ENCODE data around the gene CHST3.

The CHST3 gene

DNA sequence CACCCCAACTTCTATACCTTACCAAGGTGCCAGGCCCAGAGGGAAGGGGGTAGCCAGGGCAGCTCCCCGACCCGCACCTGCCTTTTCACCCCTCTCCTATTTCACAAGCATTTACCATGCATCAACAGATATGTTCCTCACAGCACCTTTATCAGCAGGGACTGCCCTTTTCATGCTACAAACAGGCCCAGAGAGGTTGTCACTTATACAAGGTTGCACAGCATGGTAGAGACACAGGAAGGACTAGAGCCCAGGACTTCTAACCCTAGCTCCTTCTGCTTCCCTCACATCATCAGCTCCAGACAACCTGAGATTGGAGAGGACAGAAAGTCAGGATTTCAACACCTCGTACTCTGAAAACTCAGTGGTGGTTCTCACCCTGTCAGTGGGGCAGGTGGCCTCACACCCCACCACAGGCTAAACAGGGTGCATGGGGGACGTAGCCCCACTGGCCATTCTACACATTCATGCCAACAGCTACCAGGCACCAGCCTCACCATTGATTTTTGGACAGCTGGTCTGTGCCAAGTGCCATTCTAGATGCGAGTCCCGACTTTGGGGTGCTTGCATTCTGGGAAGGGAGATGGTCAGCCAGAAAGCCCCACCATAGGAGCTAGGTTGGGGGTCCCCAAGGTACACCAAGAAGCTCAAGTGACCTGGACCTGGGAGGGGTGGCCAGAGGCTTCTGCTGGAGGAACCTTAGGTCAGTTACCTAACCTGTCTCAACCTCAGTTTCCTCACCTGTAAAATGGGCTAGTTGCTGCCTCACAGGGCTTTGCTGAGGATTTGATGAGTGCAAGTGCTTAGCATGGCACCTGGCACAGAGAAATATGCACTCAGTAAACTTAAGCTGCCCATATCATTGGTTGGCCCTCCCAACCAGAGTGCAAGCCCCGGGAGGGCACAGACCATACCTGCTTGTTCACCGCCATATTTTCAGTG lies 38.4 kb downstream of the CHST3 start:
- H2AFZ ChIP-seq (ENCODE audit: low read depth), result no peak overlapping the region
- H3K4me2 ChIP-seq, result no peak overlapping the region
- no peaks in the 10 kb centered on the region for H3K79me2 ChIP-seq (ENCODE audit: insufficient read depth, low read depth)
- H3K36me3 ChIP-seq (ENCODE audit: insufficient read depth), result no peaks in the 10 kb centered on the region
- H3K9ac ChIP-seq, result no peak overlapping the region
- no peak overlapping the region for H3K27ac ChIP-seq
- no peaks in the 10 kb centered on the region for H3K27me3 ChIP-seq (ENCODE audit: insufficient read depth, low read depth)
- H3K4me3 ChIP-seq (IDR thresholded peaks at IDR 0.05; ENCODE audit: insufficient read depth, low read depth, low read length), result no peak overlapping the region
- H3K4me1 ChIP-seq (ENCODE audit: low read depth, poor library complexity, severe bottlenecking), result no peaks in the 10 kb centered on the region
- TF ChIP-seq, protein P1, sequence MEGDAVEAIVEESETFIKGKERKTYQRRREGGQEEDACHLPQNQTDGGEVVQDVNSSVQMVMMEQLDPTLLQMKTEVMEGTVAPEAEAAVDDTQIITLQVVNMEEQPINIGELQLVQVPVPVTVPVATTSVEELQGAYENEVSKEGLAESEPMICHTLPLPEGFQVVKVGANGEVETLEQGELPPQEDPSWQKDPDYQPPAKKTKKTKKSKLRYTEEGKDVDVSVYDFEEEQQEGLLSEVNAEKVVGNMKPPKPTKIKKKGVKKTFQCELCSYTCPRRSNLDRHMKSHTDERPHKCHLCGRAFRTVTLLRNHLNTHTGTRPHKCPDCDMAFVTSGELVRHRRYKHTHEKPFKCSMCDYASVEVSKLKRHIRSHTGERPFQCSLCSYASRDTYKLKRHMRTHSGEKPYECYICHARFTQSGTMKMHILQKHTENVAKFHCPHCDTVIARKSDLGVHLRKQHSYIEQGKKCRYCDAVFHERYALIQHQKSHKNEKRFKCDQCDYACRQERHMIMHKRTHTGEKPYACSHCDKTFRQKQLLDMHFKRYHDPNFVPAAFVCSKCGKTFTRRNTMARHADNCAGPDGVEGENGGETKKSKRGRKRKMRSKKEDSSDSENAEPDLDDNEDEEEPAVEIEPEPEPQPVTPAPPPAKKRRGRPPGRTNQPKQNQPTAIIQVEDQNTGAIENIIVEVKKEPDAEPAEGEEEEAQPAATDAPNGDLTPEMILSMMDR (conservative IDR thresholded peaks at IDR 0.05; ENCODE audit: low read depth, low read length), result no peak
- H4K20me1 ChIP-seq (ENCODE audit: insufficient read depth), result no peaks in the 10 kb centered on the region

DNA sequence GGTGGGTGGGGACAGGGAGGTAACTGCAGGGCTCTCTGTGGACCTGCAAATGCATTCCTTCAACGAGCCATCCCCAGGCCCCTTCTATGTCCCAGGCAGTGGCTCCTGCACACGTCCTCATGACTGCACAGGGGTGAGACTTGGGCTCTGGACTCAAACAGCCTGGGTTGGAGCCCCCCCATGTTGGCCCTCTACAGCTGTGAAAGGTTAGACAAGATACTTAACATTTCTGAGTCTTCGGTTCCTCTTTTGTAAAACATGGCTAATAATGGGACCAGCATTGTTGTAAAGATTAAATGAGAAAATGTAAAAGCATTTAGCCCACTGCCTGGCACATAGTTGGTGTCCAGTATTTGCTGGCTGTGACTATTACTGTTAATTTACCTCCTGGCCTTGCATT lies 41.8 kb downstream of the CHST3 start:
- TF ChIP-seq, protein P1 (conservative IDR thresholded peaks at IDR 0.05; ENCODE audit: low read depth, low read length), result no peak
- Histone ChIP-seq H3K4me1 (ENCODE audit: low read depth, poor library complexity, severe bottlenecking) (no peaks in the 10 kb centered on the region), H3K9ac (no peak overlapping the region), H4K20me1 (ENCODE audit: insufficient read depth) (no peaks in the 10 kb centered on the region), H3K4me3 (IDR thresholded peaks at IDR 0.05; ENCODE audit: insufficient read depth, low read depth, low read length) (no peak overlapping the region), H3K79me2 (ENCODE audit: insufficient read depth, low read depth) (no peaks in the 10 kb centered on the region), H2AFZ (ENCODE audit: low read depth) (no peak overlapping the region), H3K27me3 (ENCODE audit: insufficient read depth, low read depth) (no peaks in the 10 kb centered on the region), H3K36me3 (ENCODE audit: insufficient read depth) (no peaks in the 10 kb centered on the region), H3K4me2 (no peak overlapping the region), H3K27ac (no peak overlapping the region)

DNA sequence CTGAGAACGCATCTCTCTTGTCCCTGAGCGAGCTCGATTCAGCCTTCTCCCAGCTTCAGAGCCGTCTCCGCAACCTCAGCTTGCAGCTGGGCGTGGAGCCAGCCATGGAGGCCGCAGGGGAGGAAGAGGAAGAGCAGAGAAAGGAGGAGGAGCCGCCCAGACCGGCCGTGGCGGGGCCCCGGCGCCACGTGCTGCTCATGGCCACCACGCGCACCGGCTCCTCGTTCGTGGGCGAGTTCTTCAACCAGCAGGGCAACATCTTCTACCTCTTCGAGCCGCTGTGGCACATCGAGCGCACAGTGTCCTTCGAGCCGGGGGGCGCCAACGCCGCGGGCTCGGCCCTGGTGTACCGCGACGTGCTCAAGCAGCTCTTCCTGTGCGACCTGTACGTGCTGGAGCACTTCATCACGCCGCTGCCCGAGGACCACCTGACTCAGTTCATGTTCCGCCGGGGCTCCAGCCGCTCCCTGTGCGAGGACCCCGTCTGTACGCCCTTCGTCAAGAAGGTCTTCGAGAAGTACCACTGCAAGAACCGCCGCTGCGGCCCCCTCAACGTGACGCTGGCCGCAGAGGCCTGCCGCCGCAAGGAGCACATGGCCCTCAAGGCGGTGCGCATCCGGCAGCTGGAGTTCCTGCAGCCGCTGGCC lies 43.2 kb downstream of the CHST3 start:
- H3K27me3 ChIP-seq (ENCODE audit: insufficient read depth, low read depth), result no peaks in the 10 kb centered on the region
- no peak overlapping the region for H3K9ac ChIP-seq
- H3K4me2 ChIP-seq, result no peak overlapping the region
- H3K36me3 ChIP-seq (ENCODE audit: insufficient read depth), result no peaks in the 10 kb centered on the region
- no peaks in the 10 kb centered on the region for H3K4me1 ChIP-seq (ENCODE audit: low read depth, poor library complexity, severe bottlenecking)
- no peaks in the 10 kb centered on the region for H3K79me2 ChIP-seq (ENCODE audit: insufficient read depth, low read depth)
- H3K27ac ChIP-seq, result no peak overlapping the region
- H4K20me1 ChIP-seq (ENCODE audit: insufficient read depth), result no peaks in the 10 kb centered on the region
- no peak overlapping the region for H3K4me3 ChIP-seq (IDR thresholded peaks at IDR 0.05; ENCODE audit: insufficient read depth, low read depth, low read length)
- TF ChIP-seq, protein P1 (conservative IDR thresholded peaks at IDR 0.05; ENCODE audit: low read depth, low read length), result no peak
- no peak overlapping the region for H2AFZ ChIP-seq (ENCODE audit: low read depth)

DNA sequence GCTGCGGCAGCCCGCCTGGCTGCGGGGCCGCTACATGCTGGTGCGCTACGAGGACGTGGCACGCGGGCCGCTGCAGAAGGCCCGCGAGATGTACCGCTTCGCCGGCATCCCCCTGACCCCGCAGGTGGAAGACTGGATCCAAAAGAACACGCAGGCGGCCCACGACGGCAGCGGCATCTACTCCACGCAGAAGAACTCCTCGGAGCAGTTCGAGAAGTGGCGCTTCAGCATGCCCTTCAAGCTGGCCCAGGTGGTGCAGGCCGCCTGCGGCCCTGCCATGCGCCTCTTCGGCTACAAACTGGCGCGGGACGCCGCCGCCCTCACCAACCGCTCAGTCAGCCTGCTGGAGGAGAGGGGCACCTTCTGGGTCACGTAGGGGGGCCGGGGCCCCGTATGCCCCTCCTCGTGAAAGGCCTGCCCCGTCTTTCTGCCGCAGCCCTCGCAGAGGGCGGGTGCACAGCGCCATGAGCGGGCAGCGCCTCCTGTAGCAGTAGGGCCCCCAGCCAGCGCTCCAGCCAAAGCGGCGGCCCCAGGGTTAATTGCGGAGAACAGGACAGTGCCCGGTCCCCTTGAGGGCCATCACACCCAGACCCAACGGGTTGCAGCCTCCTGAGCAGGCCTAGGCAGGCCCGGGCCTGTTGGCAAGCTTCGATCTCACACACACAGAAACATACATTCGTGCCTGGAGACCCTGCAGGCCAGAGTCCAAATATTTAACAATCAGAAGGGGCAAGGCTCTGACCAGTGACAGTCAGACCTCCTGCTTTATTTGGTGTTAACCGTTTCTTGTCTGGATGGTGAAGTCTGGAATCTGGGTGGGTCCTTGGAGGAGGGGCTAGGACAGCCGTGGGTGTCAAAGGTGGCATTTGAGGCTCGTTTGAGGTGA lies 44.1 kb downstream of the CHST3 start:
- Histone ChIP-seq H3K4me3 (IDR thresholded peaks at IDR 0.05; ENCODE audit: insufficient read depth, low read depth, low read length) (no peak overlapping the region), H3K27ac (no peak overlapping the region), H3K4me1 (ENCODE audit: low read depth, poor library complexity, severe bottlenecking) (no peaks in the 10 kb centered on the region), H3K27me3 (ENCODE audit: insufficient read depth, low read depth) (no peaks in the 10 kb centered on the region), H2AFZ (ENCODE audit: low read depth) (no peak overlapping the region), H3K9ac (no peak overlapping the region), H3K36me3 (ENCODE audit: insufficient read depth) (no peaks in the 10 kb centered on the region), H3K79me2 (ENCODE audit: insufficient read depth, low read depth) (no peaks in the 10 kb centered on the region), H4K20me1 (ENCODE audit: insufficient read depth) (no peaks in the 10 kb centered on the region), H3K4me2 (no peak overlapping the region)
- TF ChIP-seq, protein P1 (conservative IDR thresholded peaks at IDR 0.05; ENCODE audit: low read depth, low read length), result no peak
